HCT116 (cell line): ENCODE measurements around the gene IL3.

Source experiments
- CTCF ChIP-seq, 3 experiments: fragments of 200-600 bp in 1 of 3; sonication (generic) in 1 of 3; IDR thresholded peaks in 2 of 3; conservative IDR thresholded peaks in 1 of 3; 2 replicates each; pipeline ENCODE4 v1.5.1; 2012 to 2017; ENCODE audit warnings: low read depth in 2 of 3, low read length in 2 of 3, antibody characterized with exemption in 1 of 3, borderline replicate concordance in 1 of 3, control low read depth in 1 of 3, mild to moderate bottlenecking in 1 of 3, mixed read lengths in 1 of 3, mixed run types in 1 of 3, moderate library complexity in 1 of 3; ENCODE audit not compliant: insufficient read depth in 1 of 3
- ELF1 ChIP-seq: IDR thresholded peaks from 2 replicates; pipeline ENCODE4 v1.6.1; 2012; ENCODE audit warnings: low read depth, borderline replicate concordance
- JUND ChIP-seq: IDR thresholded peaks from 2 replicates; pipeline ENCODE4 v1.6.1; 2012
- MAX ChIP-seq: IDR thresholded peaks from 2 replicates; pipeline ENCODE4 v1.6.1; 2012
- POLR2A ChIP-seq: IDR thresholded peaks from 2 replicates; pipeline ENCODE4 v1.7.0; 2011; ENCODE audit warnings: borderline replicate concordance; ENCODE audit not compliant: insufficient read depth, insufficient read length; ENCODE audit errors: extremely low read depth
- POLR2AphosphoS5 ChIP-seq: IDR thresholded peaks from 2 replicates; pipeline ENCODE4 v1.6.1; 2011; ENCODE audit warnings: mild to moderate bottlenecking, low read depth, low read length, moderate library complexity
- RAD21 ChIP-seq: IDR thresholded peaks from 2 replicates; pipeline ENCODE4 v1.6.1; 2012; ENCODE audit warnings: low read depth, mild to moderate bottlenecking
- SRF ChIP-seq: IDR thresholded peaks from 2 replicates; pipeline ENCODE4 v1.6.1; 2012; ENCODE audit warnings: low read depth
- ZBTB33 ChIP-seq: IDR thresholded peaks from 2 replicates; pipeline ENCODE4 v1.6.1; 2011; ENCODE audit warnings: mild to moderate bottlenecking, low read length, moderate library complexity; ENCODE audit not compliant: insufficient replicate concordance; ENCODE audit errors: extremely low read depth
- ZNF274 ChIP-seq: fragments of 200-500 bp; sonication (Bioruptor generic); IDR thresholded peaks from 2 replicates; pipeline ENCODE4 v1.6.1; 2014; ENCODE audit warnings: mild to moderate bottlenecking, low read depth, low read length, inconsistent platforms

- TF ChIP-seq RAD21, result no peak
- TF ChIP-seq POLR2AphosphoS5, result no peak
- no peak for TF ChIP-seq CTCF (IDR thresholded peaks at IDR 0.05 in 2 of 3, conservative IDR thresholded peaks at IDR 0.05 in 1 of 3; ENCODE audit: borderline replicate concordance in 1 of 3, insufficient read depth in 1 of 3, low read depth in 2 of 3, low read length in 2 of 3)
- TF ChIP-seq POLR2A, result no peak
- TF ChIP-seq MAX, result no peak
- TF ChIP-seq ZNF274, result no peak
- TF ChIP-seq JUND, result no peak
- TF ChIP-seq ELF1, result no peak
- TF ChIP-seq ZBTB33, result no peak
- no peak for TF ChIP-seq SRF
Measured at GRCh38 chr5:132069994-132070393, 9.5 kb downstream of the IL3 start.
